Hepatocyte (in vitro differentiated cells): ENCODE data around the gene ELMO3. TPM values are rescaled to one million over a fixed set of nuclear protein-coding genes. Genes with fewer than 3 reads are reported as not detected.
A peak's percentile ranks its signal among the peaks of the same experiment; 100 is the strongest.

ENCODE experiments used
- DNase-seq: peaks from one replicate; pipeline ENCODE4 v3.0.0-alpha.2; 2016; ENCODE audit warnings: low spot score
- H2AFZ ChIP-seq: fragments of 200-600 bp; sonication (generic); 2 replicates; pipeline ENCODE4 v1.6.0; 2016; ENCODE audit warnings: antibody characterized with exemption, mild to moderate bottlenecking
- H3K27ac ChIP-seq: fragments of 200-600 bp; sonication (generic); 2 replicates; pipeline ENCODE4 v1.5.1; 2016; ENCODE audit warnings: mild to moderate bottlenecking
- H3K27me3 ChIP-seq: fragments of 200-600 bp; sonication (generic); 2 replicates; pipeline ENCODE4 v1.6.1; 2016
- H3K36me3 ChIP-seq: fragments of 200-600 bp; sonication (generic); replicated peaks from 2 replicates; pipeline ENCODE4 v1.5.1; 2016; ENCODE audit warnings: low read depth; ENCODE audit not compliant: insufficient read depth
- H3K4me1 ChIP-seq: fragments of 200-600 bp; sonication (generic); 2 replicates; pipeline ENCODE4 v1.5.1; 2016; ENCODE audit warnings: mild to moderate bottlenecking, moderate library complexity; ENCODE audit not compliant: insufficient read depth
- H3K4me2 ChIP-seq: fragments of 200-600 bp; sonication (generic); 2 replicates; pipeline ENCODE4 v1.6.0; 2016
- H3K4me3 ChIP-seq: fragments of 200-600 bp; sonication (generic); 2 replicates; pipeline ENCODE4 v1.5.1; 2016; ENCODE audit warnings: mild to moderate bottlenecking
- H3K79me2 ChIP-seq: fragments of 200-600 bp; sonication (generic); 2 replicates; pipeline ENCODE4 v1.6.0; 2017; ENCODE audit warnings: mild to moderate bottlenecking
- H3K9me2 ChIP-seq: fragments of 200-600 bp; sonication (generic); replicated peaks from 2 replicates; pipeline ENCODE4 v1.6.0; 2017; ENCODE audit warnings: mild to moderate bottlenecking; ENCODE audit not compliant: insufficient read depth
- H3K9me3 ChIP-seq: fragments of 200-600 bp; sonication (generic); 2 replicates; pipeline ENCODE4 v1.5.1; 2016; ENCODE audit warnings: low read depth, mild to moderate bottlenecking
- H4K20me1 ChIP-seq: fragments of 200-600 bp; sonication (generic); 2 replicates; pipeline ENCODE4 v1.6.0; 2016; ENCODE audit warnings: mild to moderate bottlenecking; ENCODE audit not compliant: insufficient read depth, poor library complexity, severe bottlenecking
- EZH2 ChIP-seq: fragments of 200-600 bp; sonication (generic); IDR thresholded peaks from 2 replicates; pipeline ENCODE4 v1.6.1; 2016; ENCODE audit warnings: antibody characterized with exemption, mild to moderate bottlenecking, borderline replicate concordance
- EZH2phosphoT487 ChIP-seq: fragments of 200-600 bp; sonication (generic); IDR thresholded peaks from one replicate; pipeline ENCODE4 v1.6.1; 2018; ENCODE audit warnings: antibody characterized with exemption, mild to moderate bottlenecking, low read depth, moderate library complexity; ENCODE audit not compliant: unreplicated experiment, severe bottlenecking
- WGBS: methylation state at CpG from one replicate; pipeline ENCODE4 v1.1.6; 2016; ENCODE audit warnings: low lambda C conversion rate; ENCODE audit errors: missing lambda C conversion rate; 5-methylcytosine and 5-hydroxymethylcytosine counted together
- polyA plus RNA-seq: library from polyadenylated mRNA; unstranded; fragments of >200 nt; fragmentation: Nextera tagmentation; extraction: Ambion mirVana; gene quantifications from 2 replicates; pipeline ENCODE4 v1.2.1, GENCODE V29; 2016
- total RNA-seq: library from RNA; depleted of rRNA; stranded (reverse); fragments of >200 nt; gene quantifications from 2 replicates; pipeline ENCODE4 v1.2.3, GENCODE V29; 2014
- TF ChIP-seq, protein P1 (sequence below): fragments of 200-600 bp; sonication (generic); IDR thresholded peaks from 2 replicates; pipeline ENCODE4 v1.5.1; 2016; ENCODE audit warnings: antibody characterized with exemption, mild to moderate bottlenecking; ENCODE audit not compliant: poor library complexity

The ELMO3 gene
- total and polyA plus RNA-seq, 2 experiments from 2014 or later: 14.5 to 18.5 TPM

DNA sequence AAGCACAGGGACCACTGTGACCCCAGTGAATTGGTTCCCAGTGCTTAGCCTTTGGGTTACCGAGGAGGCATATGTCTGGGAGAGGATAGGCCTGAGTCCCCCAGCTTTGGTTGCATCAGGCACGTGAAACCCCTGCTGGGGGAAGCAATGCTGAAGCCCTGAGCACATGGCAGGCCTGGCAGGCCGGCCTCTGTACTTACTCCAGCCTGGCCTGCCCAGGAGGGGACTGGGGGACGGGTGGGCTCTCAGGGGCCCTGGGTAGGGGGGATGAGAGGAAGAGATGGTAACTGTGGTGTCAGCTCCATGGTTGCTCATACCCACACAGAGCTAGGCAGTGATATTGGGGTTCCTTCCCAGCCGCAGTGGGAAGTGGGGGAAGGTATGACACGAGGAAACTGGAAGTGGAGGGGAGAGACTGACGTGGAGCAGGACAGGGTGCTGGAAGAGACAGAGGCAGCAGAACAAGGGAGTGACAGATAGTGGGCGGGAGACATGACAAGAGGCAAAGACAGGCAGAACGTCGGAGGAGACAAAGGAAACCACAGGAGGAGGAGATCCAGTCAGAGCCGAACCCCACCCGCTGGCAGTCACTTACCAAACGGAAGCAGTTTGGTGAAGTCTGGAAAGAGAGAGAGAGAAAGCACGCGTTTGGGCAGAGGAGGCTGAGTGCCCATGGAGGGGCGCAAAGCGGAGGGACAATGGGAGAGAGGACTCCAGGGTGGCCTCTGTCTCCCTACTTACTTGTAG lies 37.1 kb downstream of the ELMO3 start:
- Histone ChIP-seq H3K27ac (no peak overlapping the region), H3K79me2 (no peaks in the 10 kb centered on the region), H4K20me1 (no peaks in the 10 kb centered on the region), H3K4me3 (no peak overlapping the region), H3K4me2 (no peak overlapping the region), H3K9me2 (no peaks in the 10 kb centered on the region), H2AFZ (no peak overlapping the region), H3K36me3 (no peaks in the 10 kb centered on the region), H3K9me3 (no peaks in the 10 kb centered on the region), H3K27me3 (no peaks in the 10 kb centered on the region), H3K4me1 (peaks cover 6% of the 10 kb centered on the region)
- WGBS: 93% methylated on average over 16 of the region's 17 CpGs
- TF ChIP-seq EZH2: no peak
- TF ChIP-seq, protein P1, sequence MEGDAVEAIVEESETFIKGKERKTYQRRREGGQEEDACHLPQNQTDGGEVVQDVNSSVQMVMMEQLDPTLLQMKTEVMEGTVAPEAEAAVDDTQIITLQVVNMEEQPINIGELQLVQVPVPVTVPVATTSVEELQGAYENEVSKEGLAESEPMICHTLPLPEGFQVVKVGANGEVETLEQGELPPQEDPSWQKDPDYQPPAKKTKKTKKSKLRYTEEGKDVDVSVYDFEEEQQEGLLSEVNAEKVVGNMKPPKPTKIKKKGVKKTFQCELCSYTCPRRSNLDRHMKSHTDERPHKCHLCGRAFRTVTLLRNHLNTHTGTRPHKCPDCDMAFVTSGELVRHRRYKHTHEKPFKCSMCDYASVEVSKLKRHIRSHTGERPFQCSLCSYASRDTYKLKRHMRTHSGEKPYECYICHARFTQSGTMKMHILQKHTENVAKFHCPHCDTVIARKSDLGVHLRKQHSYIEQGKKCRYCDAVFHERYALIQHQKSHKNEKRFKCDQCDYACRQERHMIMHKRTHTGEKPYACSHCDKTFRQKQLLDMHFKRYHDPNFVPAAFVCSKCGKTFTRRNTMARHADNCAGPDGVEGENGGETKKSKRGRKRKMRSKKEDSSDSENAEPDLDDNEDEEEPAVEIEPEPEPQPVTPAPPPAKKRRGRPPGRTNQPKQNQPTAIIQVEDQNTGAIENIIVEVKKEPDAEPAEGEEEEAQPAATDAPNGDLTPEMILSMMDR: no peak
- no peak for TF ChIP-seq EZH2phosphoT487
- DNase-seq: no peak

DNA sequence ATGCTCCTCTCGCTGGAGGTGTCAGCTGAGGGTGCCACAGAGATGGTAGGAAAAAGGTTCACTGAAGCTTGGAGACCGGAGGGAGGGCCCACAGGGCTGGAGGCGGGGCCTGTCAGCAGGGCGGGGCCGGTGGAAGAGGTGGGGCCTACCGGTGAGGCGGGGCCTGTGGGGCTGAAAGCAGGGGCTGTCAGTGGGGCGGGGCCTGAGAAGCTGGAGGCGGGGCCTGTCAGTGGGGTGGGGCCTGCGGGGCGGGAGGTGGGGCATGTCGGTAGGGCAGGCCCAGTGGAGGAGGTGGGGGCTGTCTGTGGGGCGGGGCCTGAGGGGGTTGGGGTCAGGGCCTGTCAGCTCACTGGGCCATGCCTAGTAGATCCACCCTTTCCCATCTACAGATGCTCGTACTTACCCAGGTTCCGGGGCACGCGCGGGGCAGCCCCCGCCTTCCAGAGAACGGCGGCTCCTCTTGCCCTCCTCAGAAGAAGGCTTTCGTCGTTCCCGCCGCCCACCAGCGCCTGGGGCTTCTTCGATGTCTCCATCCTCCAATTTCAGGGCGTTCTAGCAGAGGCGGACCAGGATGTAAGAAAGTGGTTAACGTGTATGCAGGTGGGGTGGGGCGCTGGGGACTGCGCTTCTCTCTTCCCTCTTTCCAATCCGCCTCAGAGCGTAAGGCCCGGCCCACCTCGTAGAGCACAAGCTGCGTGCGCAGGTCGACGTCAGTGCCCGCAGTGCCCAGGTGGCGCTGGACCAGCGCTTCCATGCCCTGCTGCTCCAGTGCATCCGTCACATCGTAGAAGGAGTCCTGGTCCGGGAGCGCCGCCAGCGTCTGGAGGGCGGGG lies 37.8 kb downstream of the ELMO3 start:
- Histone ChIP-seq H3K4me3 (no peak overlapping the region), H3K79me2 (no peaks in the 10 kb centered on the region), H3K27me3 (no peaks in the 10 kb centered on the region), H3K4me1 (peaks cover 12% of the 10 kb centered on the region), H3K4me2 (no peak overlapping the region), H3K27ac (no peak overlapping the region), H3K9me3 (no peaks in the 10 kb centered on the region), H4K20me1 (no peaks in the 10 kb centered on the region), H2AFZ (no peak overlapping the region), H3K9me2 (no peaks in the 10 kb centered on the region), H3K36me3 (no peaks in the 10 kb centered on the region)
- TF ChIP-seq, protein P1: no peak
- TF ChIP-seq EZH2 (no peak), EZH2phosphoT487 (no peak)
- WGBS: 96% methylated on average over 43 of the region's 50 CpGs
- DNase-seq: peak; percentile 46

DNA sequence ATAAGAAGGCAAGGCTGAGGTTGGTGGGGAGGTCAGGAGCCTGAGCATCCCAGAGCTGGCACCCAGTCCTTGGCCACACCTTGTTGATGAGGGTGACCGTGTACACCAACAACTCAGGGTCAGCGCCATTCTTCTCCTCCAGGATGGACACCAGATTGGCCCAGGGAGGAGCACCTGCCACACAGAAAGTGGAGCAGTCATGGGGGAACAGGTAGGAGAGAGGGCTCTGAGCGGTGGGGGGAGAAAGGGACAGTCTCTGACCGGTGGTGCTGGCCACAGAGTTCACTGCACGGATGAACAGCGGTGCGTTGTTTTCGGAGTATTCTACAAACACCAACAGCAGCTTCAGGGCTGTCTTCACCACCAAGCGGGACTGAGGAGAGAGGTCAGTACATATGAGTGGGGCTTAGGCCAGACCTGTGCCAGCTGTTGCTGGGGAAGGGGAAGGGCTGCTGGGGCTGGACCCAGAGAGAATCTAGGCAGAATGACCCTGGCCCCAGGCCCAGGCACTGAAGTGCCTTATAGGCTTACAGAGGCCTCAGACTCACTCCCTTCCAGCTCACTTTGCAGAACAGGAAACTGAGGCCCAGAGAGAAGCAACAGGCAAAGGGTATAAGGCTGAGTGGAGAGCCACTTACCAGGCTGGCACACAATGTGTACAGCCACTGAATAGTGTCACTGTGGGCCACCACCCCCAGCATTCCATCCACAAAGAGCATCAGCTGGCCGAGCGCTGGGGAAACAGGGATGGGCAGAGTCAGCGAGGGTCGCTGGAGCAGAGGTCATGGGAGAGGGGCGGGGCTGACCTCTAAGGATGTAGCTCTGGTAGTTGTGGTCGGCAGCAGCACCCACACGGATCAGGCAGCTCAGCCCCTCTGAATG lies 38.7 kb downstream of the ELMO3 start:
- WGBS: 91% methylated on average over 15 of the region's 16 CpGs
- Histone ChIP-seq H3K27me3 (no peaks in the 10 kb centered on the region), H3K4me1 (peaks cover 12% of the 10 kb centered on the region), H2AFZ (no peak overlapping the region), H3K4me2 (no peak overlapping the region), H3K36me3 (no peaks in the 10 kb centered on the region), H4K20me1 (no peaks in the 10 kb centered on the region), H3K9me2 (no peaks in the 10 kb centered on the region), H3K27ac (no peak overlapping the region), H3K79me2 (peaks cover 5% of the 10 kb centered on the region), H3K4me3 (no peak overlapping the region), H3K9me3 (no peaks in the 10 kb centered on the region)
- TF ChIP-seq EZH2phosphoT487 (no peak), EZH2 (no peak)
- TF ChIP-seq, protein P1: no peak
- no peak for DNase-seq
